Activated T-helper 1 cell treated with anti-CD3 and anti-CD28 coated beads, Interleukin-2, amount 50 U/mL, for 16 hours (primary cell): Measurements from ENCODE around the gene SEMA6A.

Source experiments
- DNase-seq, 2 donors: peaks; one replicate each; pipeline ENCODE4 v3.0.0-alpha.2; 2020; ENCODE audit warnings: low read depth in 1 of 2, low spot score in 1 of 2

The SEMA6A gene

DNA sequence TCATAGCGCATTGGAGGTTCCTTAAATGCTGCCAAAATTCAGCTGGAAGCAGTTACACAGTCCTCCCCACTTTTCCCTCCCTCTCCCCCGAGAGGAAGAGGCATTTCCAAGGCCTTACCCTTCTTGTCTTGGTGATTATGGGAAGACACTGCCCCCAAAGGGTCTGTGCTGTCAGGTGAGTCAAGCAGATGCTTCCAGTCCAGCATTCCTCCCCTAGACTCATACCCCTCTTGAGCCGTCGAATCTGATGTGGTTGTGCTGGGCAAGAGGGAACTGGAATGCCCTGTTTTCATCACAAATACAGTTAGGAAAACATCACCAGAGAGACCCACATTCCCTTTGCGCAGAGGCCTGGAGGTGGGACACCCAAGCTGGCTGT is 107.2 kb downstream of the SEMA6A start:
- DNase-seq: no peak

DNA sequence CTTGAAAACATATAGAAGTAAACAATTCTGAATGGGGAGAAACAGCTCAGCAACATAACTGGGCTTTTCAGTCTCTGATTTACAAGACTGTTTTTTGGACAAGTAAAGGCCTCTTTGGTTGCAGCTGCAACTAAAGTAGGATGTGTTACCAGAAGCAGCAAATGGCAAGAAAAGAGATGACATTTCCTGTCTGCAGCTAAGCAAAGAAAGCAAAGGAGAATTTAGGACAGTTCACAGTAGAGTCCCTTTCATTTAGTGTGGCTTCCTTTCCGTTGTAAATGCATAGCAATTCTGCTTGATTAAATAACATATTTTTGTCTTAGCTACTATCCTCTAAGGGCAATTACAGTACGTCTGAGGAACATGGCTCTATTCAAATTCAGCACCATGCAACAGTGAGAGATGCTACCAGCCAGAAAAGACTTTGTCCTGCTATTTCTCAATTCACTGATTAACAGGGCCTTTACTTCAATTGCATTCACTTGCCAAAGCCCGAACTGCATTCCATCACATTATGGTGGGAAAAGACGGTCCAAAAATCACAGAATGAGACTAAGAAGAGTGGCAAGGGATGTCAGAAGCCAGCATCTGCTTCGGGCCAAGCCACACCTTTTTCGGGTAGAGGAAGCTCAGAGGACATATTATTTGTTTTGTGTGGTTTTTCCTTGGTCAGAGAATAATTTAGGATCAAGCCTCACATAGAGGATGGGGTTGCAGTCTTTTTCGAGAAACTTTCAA is 107.7 kb downstream of the SEMA6A start:
- DNase-seq: no peak

DNA sequence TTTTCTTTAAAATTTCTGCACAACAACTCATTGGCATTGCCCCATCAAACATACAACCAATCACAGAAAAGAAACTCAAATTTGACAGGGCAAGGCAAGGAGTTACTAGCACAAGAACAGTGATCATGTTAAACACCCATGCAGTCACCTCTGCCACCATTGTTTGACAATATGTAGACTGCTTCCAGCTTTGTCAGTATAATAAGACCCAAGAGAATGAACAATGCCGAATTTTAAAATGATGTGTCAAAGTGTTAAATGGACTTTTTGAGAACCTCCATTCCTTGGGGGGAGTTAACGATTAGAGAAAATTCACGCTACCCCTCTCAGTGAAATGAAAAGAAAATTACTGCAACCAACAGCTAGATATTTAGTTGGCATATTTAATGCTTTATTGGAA is 109.2 kb downstream of the SEMA6A start:
- no peak for DNase-seq

DNA sequence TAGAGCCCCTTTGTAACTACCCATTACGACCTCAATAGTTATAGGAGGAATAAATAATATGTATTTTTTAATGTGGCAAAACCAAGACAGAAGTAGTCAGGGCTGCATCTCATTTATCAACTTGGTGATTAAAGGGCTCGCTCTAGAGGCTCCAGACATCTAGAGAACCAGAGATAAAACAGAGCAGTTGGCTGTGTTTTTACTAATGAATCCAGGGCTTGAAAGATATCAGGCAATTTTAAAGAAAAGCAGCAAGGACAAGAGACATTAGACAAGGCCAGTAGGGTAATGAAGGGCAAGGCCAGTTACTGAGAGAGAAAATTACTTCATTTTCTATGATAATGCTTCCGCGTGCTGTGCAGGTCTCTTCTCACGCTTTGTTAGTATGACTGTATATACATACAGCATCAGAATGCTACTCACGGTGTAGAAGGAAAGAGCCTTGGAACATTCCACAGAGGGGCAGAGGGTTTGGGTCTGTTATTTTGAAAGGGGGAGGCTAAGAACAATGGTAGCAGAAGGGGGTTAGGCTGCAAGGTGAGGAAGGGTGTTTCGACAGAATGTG is 110.4 kb downstream of the SEMA6A start:
- no peak for DNase-seq

DNA sequence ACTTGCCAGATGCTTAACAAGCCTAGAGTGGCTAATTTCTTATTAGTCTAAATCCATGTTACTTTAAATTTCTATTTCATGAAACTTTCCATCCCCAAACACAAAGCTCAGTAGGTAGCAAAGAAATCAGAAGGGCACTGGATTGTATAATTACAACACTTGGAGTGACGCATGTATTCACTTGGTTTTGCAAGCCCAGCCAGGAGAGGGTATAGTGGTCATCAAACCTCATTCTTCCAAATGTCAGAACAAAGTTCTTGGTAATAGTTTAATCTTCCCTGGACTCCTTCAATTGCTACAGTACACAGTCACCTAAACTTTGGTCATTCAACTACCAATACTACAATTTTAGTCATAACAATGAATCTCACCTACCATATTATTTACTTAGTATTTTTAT is 112.1 kb downstream of the SEMA6A start:
- no peak for DNase-seq

DNA sequence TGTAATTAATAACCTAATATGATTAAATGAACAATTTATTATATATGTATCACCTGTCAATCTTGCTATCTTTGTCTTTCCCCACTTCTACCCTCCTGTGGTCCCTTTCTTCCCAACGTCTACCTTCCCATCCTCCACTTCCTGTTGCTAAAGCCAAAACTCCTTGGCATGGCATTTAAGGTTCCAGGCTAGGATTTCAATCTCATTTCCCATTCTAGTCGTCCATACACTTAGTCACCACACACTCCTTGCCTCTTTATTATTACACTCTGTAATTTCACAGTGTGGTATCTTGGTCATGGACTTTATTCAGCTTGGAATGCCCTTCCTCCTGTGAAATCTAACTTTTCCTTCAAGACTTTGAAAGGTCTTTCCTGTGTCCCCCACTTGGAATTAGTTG is 115.3 kb downstream of the SEMA6A start:
- DNase-seq: no peak

DNA sequence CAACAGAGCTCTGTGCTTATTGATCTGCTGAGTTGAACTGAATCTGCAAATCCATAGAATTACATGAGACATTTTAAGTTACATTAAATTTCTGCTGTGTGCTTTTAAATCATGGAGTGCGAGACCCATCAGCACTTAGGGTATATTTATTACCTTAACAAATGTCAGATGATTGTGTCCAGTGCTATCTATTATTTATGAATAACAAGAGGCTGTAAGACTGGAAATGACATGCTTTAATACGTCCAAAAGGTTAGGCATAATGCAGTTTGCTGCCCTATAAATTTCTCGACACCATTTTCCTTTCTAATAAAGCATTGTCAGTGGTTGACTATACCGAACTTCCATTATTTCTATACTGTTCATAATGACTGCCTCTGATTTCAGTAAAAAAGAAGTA is 117.6 kb downstream of the SEMA6A start:
- DNase-seq: no peak

DNA sequence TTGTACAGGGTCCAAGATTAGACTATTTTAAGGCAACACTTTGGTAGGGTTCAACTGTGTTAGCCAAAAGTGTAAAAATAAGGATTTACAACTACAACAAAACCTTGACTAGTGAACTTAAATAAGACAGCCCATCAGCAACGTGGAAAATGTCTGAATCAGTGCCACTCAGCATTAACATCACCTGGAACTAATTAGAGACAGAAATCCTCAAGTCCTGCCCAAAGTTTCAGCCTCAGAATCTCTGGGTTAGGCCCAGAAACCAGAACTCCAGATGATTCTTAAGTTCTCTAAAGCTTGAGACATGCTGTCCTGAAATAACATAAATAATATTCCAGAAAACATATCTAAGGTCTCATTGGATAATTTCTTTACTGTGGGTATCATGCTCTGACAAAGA is 118.6 kb downstream of the SEMA6A start:
- no peak for DNase-seq

DNA sequence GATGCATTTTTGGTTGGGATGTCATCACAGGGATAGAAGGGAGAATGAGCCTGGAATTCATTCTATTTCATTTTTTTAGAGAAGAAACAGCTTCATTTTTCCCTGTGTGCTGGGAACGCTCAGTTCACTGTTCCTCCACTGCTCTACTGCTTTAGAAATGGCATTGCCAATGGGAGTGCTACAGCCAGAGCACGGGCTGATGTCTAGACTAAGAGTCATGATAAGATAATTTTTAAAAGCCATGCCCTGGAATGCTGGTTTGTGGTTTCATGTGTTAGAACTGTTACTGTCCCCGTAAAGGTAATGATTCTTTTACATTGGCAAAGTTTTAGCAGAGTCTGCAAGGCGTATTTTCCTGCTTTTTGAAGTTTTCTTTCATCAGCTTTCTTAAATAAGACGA is 119.6 kb downstream of the SEMA6A start:
- DNase-seq: no peak

DNA sequence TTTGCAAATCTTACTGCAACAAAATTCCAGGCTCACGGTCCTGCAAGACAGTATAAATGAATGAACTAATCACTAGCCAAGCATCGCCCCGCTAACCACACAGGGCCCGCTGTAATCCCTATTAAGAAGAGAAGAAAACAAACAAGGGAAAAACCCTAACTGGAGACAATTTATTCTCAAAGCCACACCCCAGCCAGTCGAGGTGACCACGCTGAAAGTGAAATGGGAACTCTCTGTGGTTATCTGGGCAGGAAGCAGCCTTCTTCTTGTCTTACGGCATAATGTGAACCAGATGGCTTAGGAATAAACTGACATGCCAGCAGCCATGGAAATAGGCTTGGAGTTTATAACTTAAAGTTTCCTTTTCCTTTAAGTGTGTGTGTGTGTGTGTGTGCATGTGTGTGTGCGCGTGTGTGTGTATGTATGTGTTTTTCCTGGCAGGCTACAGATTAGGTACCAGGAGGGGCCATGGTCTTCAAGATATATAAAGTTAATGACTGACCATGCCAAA is 120.2 kb downstream of the SEMA6A start:
- DNase-seq: no peak

DNA sequence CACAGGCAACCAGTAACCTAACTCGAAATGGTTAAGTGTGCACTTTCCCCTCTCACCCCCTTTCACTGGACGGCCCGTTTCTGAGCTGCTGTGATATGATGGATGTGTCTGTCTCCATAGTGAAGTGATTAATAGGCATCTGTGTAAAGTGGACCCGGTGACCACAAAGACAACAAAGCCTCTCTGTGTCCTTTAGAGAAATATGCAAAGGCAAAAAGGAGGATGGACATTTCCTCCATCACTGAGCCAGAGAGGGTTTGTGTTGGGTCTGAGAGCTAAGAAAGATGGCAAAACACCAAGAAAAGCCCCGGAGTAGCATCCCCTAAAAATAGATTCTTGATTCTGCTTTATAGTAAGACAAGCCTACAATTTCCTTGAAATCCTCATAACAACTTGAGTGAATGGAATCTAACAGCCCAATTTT is 120.6 kb downstream of the SEMA6A start:
- no peak for DNase-seq

DNA sequence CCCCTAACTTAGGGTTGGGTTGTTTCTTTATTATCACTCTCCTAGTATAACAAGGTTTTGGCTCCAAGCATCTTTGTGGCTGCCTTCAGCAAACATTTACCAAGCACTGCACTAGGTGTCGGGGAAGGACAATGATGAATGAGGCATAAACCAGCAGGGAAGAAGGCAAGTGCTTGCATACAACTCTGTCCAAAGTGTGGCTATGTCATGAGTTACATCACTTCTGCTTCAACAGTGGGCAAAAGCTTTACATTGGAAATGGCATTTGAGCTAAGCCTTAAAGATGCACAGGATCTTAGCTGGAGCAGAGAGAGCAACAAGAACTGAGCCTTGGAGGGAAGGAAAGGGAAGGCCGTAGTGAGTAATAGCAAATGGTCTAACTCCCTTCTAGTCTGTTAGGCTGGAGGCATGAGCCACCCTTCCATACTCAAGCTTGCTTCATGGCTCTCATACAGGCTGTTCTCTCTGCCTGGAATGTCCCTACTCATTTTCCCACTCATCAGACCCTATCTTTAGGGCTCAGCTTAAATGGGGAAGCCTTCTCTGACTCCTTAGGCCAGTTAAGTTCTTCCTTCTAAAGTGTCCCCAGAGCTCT is 121.8 kb downstream of the SEMA6A start:
- DNase-seq: no peak

DNA sequence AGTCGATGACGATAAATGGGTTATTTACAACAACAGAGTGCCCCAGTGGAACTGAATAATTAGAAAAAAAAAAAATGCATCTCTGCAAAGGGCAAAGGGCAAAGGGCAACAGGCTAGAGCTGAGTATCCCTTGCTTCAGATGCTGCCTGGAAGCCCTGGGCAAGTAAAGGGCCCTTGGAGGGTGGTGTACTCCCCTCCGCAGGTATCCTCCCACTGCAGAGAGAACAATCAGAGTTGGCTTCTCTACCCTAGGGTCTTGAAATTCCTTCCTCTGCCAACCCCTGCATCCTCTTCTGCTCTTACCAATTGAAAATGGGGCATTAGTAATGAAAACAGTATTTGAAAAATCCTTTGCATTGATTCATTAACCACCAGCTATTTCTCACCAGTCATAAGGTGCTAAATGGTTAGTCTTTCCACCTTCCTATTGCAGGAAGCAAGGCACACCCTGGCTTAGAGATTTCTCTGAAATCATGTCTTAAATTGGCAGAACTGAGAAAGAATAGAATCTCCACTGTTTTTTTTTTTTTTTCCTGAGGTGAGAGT is 122.6 kb downstream of the SEMA6A start:
- no peak for DNase-seq

DNA sequence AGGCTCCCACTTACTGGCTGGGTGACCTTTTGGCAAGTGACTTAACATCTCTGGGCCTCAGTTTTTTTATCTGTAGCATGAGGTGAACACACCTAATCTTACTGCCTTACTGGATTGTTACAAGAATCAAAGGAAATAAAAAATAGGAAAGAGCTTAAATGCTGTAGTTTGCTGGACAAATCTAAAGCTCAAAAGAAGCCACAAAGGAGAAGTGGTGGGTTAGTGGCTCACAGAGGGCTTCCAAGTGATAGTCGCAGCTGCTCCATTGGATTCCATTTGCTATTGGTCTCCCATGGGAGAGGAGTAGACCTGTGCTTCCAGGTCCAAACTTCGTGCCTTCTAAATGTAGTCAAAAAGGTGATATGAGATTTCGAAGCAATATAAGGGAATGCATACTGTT is 123.6 kb downstream of the SEMA6A start:
- DNase-seq: no peak

DNA sequence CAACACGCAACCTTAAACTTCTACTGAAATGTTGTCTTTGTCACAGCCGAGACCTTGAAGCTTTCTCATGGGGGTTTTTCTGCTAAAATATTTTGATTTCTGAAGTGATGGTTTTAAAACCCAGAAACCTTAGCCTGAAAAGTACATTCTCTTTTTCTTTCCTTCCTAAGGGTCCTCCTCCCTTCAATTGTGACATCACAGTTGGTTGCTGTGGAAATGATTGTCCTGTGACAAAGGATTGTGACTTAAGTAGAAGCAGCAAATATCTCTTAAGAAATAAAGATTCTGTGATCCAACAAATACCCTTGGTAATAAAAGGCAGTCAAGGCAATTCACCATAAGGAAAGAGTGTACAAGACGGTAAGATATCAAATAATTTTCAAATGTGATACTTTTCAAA is 125.2 kb downstream of the SEMA6A start:
- no peak for DNase-seq

DNA sequence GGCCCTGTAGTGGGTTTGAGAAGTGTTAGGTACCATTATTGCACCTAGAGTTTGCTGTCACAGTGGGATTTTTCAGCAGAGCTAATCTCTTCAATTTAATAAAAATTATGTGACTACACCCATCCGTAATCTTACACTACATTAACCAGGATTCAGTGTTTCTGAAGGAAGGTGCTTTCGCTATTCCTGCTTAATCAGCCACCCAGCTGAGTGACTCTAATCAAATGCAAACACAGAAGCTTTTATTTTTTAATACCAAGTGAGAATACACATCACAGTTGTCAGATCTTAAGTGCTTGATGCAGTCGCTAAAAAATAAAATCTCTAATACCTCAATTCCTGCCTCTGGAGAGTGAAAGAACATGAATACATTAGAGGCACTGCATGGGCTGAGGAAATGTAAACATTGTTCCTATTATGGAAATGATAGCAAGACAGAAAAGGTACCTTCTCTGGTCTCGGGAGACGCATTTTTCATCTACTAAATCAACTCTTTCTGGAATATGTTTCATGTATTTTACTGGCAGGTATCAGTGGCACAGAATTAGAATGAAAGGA is 125.7 kb downstream of the SEMA6A start:
- DNase-seq: no peak

DNA sequence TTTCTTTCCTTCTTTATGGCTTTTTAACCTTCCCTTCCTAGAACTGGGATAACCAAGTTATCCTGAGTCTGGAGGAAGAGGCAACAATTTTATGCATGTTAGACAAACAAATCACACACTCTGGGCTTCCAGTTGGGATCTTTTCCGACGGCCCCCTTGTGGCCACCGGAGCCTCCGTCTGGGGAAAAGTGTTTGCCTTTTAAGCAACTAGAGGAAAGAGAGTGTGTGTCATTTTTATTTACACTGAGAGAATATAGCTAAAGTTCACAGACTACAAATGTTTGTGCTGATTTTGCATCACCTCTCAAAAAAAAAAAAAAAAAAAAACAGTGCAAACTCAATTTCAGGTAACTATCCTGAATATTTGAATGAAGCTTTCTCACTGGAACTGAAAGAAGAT is 126.2 kb downstream of the SEMA6A start:
- DNase-seq: no peak

DNA sequence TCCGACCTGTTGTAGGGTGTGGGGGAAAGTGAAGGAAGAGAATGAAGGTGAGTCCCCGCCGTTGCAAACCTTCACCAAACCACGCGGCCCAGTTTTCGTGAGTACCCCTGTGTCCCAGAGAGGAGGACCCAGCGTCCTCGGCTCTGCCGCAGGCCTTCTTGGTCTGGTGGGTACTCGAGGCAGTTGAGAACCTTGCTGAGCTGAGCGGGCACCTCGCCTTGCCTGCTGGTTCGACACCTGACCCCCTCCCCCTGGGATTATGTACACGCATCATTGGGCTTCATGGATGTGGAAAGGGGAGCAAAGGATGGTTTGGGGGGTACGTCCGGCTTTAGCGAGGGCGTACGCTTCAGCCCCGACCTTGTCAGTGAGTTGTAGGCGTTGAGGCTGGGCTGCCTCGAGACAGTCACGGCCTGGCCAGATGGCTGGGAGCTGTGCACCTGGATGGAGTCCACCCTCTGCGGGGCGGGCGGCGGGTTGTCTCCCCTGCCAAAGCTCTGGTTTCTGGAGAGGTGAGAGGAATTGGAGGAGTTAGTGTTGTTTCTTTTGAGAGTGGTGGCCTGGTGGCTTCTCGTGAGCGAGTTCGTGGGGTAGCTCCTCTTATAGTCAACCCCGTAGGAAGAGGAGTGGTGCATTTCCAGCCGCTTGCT is 128.1 kb downstream of the SEMA6A start:
- DNase-seq: no peak

DNA sequence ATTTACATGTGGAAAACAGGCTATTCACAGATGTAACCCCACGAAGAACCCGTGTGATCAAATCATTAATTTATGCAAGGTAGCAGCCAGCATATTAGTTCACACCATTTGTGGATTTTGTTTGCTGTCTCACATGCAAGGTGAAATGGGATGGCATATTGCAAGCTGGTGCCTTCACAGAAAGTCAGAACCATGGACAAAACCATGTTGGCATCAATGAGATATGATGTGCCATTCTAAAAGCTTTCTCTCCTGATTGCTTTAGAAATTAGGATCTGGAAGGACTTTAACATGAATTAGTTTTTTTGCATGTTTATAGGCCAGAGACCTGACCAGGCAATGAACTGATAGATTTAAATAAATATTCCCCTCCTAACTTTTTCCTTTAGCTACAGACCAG is 129.3 kb downstream of the SEMA6A start:
- no peak for DNase-seq

DNA sequence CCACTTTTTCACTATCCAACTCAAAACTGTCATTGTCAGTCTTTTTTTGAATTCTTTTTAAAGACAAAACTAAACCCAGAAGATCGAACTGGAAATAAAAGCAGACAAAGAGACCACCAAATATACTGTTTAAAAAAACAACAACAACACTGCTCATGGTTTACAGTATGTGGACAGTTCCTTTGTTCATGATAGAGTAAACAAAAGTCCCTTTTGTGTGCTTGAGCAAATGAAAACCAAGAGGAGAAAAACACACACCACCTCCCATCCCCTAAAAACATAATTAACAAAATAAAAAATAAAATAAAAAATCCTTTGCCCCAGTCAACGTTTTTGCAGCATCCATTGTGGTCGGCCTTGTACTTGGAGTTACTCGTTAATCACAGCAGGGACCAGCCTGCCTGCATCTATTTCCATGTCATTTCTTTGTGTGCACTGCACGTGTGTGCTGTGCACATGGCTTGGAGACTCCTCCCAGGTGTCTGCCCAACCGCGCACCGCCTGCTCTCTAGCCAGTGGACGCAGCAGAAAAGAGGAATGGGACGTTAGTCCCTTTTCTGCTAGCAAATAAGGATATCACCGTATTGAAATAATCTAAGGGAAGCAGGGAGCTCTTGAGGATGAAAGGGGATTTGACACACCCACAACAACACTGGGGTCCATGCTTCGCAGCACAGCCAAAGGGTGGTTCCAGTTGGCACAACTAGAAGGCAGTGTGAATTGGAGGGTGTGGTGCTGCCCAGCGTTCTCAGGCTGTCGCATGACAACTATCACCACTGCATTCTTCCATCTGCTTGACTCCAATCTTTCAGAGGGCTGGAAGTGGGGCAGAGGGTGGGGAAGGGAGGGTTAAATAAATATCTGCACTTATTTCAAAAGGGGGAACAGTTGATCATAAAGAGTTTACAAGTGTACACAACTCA is 130.0 kb downstream of the SEMA6A start:
- no peak for DNase-seq
